Stimulated activated CD8-positive, alpha-beta memory T cell treated with anti-CD3 and anti-CD28 coated beads, Interleukin-4, amount 100 ng/mL, for 4 hours (primary cell): ENCODE measurements around the gene RASD1.

ENCODE experiments used
- DNase-seq, 2 donors: peaks; one replicate each; pipeline ENCODE4 v3.0.0-alpha.2; 2020; ENCODE audit warnings: low read depth in 2 of 2, low spot score in 1 of 2

RASD1 gene

GRCh38 chr17:17448076-17448475 lies 48.1 kb downstream of the RASD1 start:
- no peak for DNase-seq

DNA sequence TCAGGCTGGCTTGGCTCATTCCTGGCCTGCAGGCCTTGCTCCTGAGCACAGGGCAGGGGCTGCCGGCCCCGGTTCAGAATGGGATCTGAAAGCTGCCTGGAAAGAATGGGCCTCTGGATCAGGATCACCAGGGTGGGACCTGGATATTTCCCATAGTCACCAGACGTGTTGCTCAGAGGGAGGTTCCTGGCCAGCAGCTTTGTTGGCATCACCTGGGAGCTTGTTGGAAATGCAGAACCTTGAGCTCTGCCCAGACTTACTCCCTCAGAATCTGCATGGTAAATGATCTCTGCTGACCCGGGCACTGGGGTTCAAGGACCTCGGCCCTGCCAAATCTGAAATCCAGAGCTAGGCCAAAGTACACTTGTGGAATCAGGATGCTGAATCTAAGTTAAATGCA lies 48.9 kb downstream of the RASD1 start:
- no peak for DNase-seq

DNA sequence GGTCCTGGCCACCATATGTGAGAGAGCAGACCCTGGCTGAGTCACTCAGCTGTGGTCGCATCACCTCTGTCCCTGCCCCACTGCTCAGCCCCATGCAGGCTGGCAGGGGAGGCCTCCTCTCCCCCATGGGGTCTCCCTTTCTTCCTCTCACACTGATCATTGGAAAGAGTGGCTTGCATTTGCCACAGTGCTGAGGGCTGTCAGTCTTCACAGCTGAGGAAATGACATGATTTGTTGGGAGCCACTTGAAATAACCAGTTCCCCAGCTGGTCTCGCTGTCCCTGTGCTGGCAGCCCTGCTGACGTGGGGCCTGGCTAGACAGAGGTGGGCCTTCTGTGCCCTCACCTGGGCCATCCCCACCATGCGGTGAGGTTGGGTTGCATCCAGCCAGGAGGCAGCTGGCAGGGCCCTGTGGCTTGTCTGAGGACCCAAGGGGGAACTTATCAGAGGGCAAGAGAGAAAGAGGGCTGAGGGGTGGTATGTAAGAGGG lies 49.5 kb downstream of the RASD1 start:
- DNase-seq: no peak

- DNase-seq: no peak
Measured at GRCh38 chr17:17445925-17446665, 50.1 kb downstream of the RASD1 start.

- no peak for DNase-seq
Measured at GRCh38 chr17:17445296-17445924, 50.8 kb downstream of the RASD1 start.
